SK-N-SH (cell line): ENCODE results near the gene OR6N2. TPM values are rescaled to one million over a fixed set of nuclear protein-coding genes. Genes with fewer than 3 reads are reported as not detected.

ENCODE experiments used
- CTCF ChIA-PET: fragments of 300-600, 350-600 bp; formaldehyde crosslinking; extraction: SDS; loops from one replicate; lab custom pipeline; 2021; lab: Yijun Ruan, JAX
- POLR2A ChIA-PET: fragments of 350-600 bp; sonication (Branson Sonifier 250); formaldehyde crosslinking; extraction: SDS; loops from one replicate; lab custom pipeline; 2020; ENCODE audit warnings: antibody characterized with exemption, inconsistent platforms; lab: Yijun Ruan, JAX
- DNase-seq: peaks from one replicate; pipeline ENCODE4 v3.0.0; 2012
- H2AFZ ChIP-seq: fragments of 200-600 bp; sonication (generic); 2 replicates; pipeline ENCODE4 v1.8.1; 2016; ENCODE audit warnings: antibody characterized with exemption, mild to moderate bottlenecking, low read depth
- H3F3A ChIP-seq: fragments of 200-600 bp; sonication (generic); replicated peaks from 2 replicates; pipeline ENCODE3; 2016; ENCODE audit warnings: antibody characterized with exemption, mild to moderate bottlenecking; ENCODE audit not compliant: insufficient read depth
- H3K27ac ChIP-seq, 2 experiments: fragments of 200-500 bp in 1 of 2; fragments of 200-600 bp in 1 of 2; sonication (Bioruptor generic) in 1 of 2; sonication (generic), shearing (Covaris generic) in 1 of 2; 2 replicates each; pipeline versions ENCODE4 v1.5.1 to v1.6.1; 2014 to 2016; ENCODE audit warnings: low read depth in 2 of 2, inconsistent platforms in 1 of 2, low read length in 1 of 2, mild to moderate bottlenecking in 1 of 2, mixed read lengths in 1 of 2
- H3K27me3 ChIP-seq: fragments of 200-600 bp; sonication (generic), shearing (Covaris generic); 2 replicates; pipeline ENCODE4 v1.6.1; 2016; ENCODE audit warnings: mixed run types; ENCODE audit not compliant: insufficient read depth
- H3K36me3 ChIP-seq, 2 experiments: fragments of 200-500 bp in 1 of 2; fragments of 200-600 bp in 1 of 2; sonication (Bioruptor generic) in 1 of 2; sonication (generic) in 1 of 2; replicated peaks in 1 of 2; 2 replicates each; pipeline versions ENCODE3 to v1.5.1; 2014 to 2016; ENCODE audit warnings: low read length in 1 of 2, mild to moderate bottlenecking in 1 of 2; ENCODE audit not compliant: insufficient read depth in 2 of 2, control insufficient read depth in 1 of 2
- H3K4me1 ChIP-seq, 2 experiments: fragments of 200-500 bp in 1 of 2; fragments of 200-600 bp in 1 of 2; sonication (Bioruptor generic) in 1 of 2; sonication (generic), shearing (Covaris generic) in 1 of 2; 2 replicates each; pipeline versions ENCODE4 v1.5.1 to v1.6.1; 2014 to 2016; ENCODE audit warnings: low read depth in 1 of 2, low read length in 1 of 2, mixed run types in 1 of 2; ENCODE audit not compliant: insufficient read depth in 2 of 2, control insufficient read depth in 1 of 2
- H3K4me2 ChIP-seq: fragments of 200-600 bp; sonication (generic), shearing (Covaris generic); 2 replicates; pipeline ENCODE4 v1.6.1; 2017; ENCODE audit warnings: mixed run types
- H3K4me3 ChIP-seq, 2 experiments: fragments of 200-500 bp in 1 of 2; fragments of 200-600 bp in 1 of 2; sonication (Bioruptor generic) in 1 of 2; sonication (generic), shearing (Covaris generic) in 1 of 2; 2 replicates each; pipeline versions ENCODE4 v1.5.1 to v1.8.1; 2014 to 2016; ENCODE audit warnings: low read depth in 2 of 2, inconsistent platforms in 1 of 2, low read length in 1 of 2, mild to moderate bottlenecking in 1 of 2, mixed read lengths in 1 of 2, moderate library complexity in 1 of 2
- H3K79me2 ChIP-seq: fragments of 200-600 bp; sonication (generic); 2 replicates; pipeline ENCODE4 v1.8.1; 2017; ENCODE audit warnings: mild to moderate bottlenecking; ENCODE audit not compliant: insufficient read depth
- H3K9ac ChIP-seq: fragments of 200-600 bp; sonication (generic); 2 replicates; pipeline ENCODE4 v1.6.1; 2017; ENCODE audit warnings: mixed run types
- H3K9me2 ChIP-seq: fragments of 200-600 bp; sonication (generic); 2 replicates; pipeline ENCODE4 v1.6.1; 2017; ENCODE audit warnings: mixed run types
- H3K9me3 ChIP-seq: fragments of 200-600 bp; sonication (generic); 2 replicates; pipeline ENCODE4 v1.6.1; 2017; ENCODE audit warnings: mixed run types, mild to moderate bottlenecking, moderate library complexity
- H4K20me1 ChIP-seq: fragments of 200-600 bp; sonication (generic); 2 replicates; pipeline ENCODE4 v1.6.1; 2017; ENCODE audit warnings: mild to moderate bottlenecking, mixed run types; ENCODE audit not compliant: insufficient read depth
- ELF1 ChIP-seq: IDR thresholded peaks from 2 replicates; pipeline ENCODE4 v1.4.0; 2012
- EP300 ChIP-seq, 2 experiments: IDR thresholded peaks; 2 replicates each; pipeline versions ENCODE4 v1.4.0 to v1.6.1; 2012; ENCODE audit warnings: borderline replicate concordance in 1 of 2, low read depth in 1 of 2, low read length in 1 of 2
- EZH2phosphoT487 ChIP-seq: fragments of 200-600 bp; sonication (generic); IDR thresholded peaks from 2 replicates; pipeline ENCODE4 v1.6.1; 2017; ENCODE audit warnings: low read depth, mixed run types, mild to moderate bottlenecking, antibody characterized with exemption, moderate library complexity, borderline replicate concordance
- GABPA ChIP-seq: IDR thresholded peaks from 2 replicates; pipeline ENCODE4 v1.4.0; 2012; ENCODE audit warnings: low read depth, mild to moderate bottlenecking
- GATA2 ChIP-seq: sonication (generic); formaldehyde crosslinking; IDR thresholded peaks from 2 replicates; pipeline ENCODE4 v1.5.0; 2020; ENCODE audit warnings: mild to moderate bottlenecking, missing genetic modification reagents
- JUND ChIP-seq: IDR thresholded peaks from 2 replicates; pipeline ENCODE4 v1.4.0; 2012
- MXI1 ChIP-seq: IDR thresholded peaks from 2 replicates; pipeline ENCODE4 v1.6.1; 2012; ENCODE audit warnings: mild to moderate bottlenecking, low read depth, low read length, improper control_type of control experiment
- NFIC ChIP-seq: IDR thresholded peaks from 2 replicates; pipeline ENCODE4 v1.4.0; 2012; ENCODE audit warnings: borderline replicate concordance
- POLR2AphosphoS5 ChIP-seq: IDR thresholded peaks from 2 replicates; pipeline ENCODE4 v1.6.1; 2012; ENCODE audit warnings: low read depth, low read length
- RAD21 ChIP-seq: IDR thresholded peaks from 2 replicates; pipeline ENCODE4 v1.6.1; 2012; ENCODE audit warnings: mild to moderate bottlenecking, low read length
- RXRA ChIP-seq: IDR thresholded peaks from 2 replicates; pipeline ENCODE4 v1.4.0; 2012; ENCODE audit warnings: low read depth, mild to moderate bottlenecking, borderline replicate concordance
- TAF1 ChIP-seq: IDR thresholded peaks from 2 replicates; pipeline ENCODE4 v1.6.1; 2012; ENCODE audit warnings: low read depth, mild to moderate bottlenecking, low read length, moderate library complexity, borderline replicate concordance
- TEAD4 ChIP-seq: IDR thresholded peaks from 2 replicates; pipeline ENCODE4 v1.4.0; 2012; ENCODE audit warnings: mild to moderate bottlenecking, borderline replicate concordance; ENCODE audit not compliant: insufficient read depth
- WGBS: methylation state at CpG from one replicate; pipeline ENCODE4 v1.1.6; 2017; ENCODE audit warnings: low lambda C conversion rate; 5-methylcytosine and 5-hydroxymethylcytosine counted together
- polyA plus RNA-seq, 3 experiments: library from polyadenylated mRNA; depleted of rRNA; stranded (reverse); fragments of >200 nt; gene quantifications; 2 replicates each; pipeline ENCODE4 v1.2.3, GENCODE V29; 2012
- TF ChIP-seq, protein P1 (sequence below): fragments of 150-350 bp; IDR thresholded peaks from 2 replicates; pipeline ENCODE4 v1.6.1; 2016; ENCODE audit warnings: mild to moderate bottlenecking, low read depth, low read length
- TF ChIP-seq, protein P2 (sequence below): IDR thresholded peaks from 2 replicates; pipeline ENCODE4 v1.4.0; 2012; ENCODE audit warnings: low read depth
- TF ChIP-seq, protein P3 (sequence below): fragments of 150-350 bp; IDR thresholded peaks from 2 replicates; pipeline ENCODE4 v1.6.1; 2017; ENCODE audit warnings: antibody characterized with exemption, low read length, low read depth, borderline replicate concordance
- TF ChIP-seq, protein P4 (sequence below): IDR thresholded peaks from 2 replicates; pipeline ENCODE4; 2012
- TF ChIP-seq, protein P5 (sequence below): IDR thresholded peaks from 2 replicates; pipeline ENCODE4 v1.4.0; 2012; ENCODE audit warnings: low read depth, borderline replicate concordance

OR6N2 gene
- polyA plus RNA-seq, 1 of the 3 experiments (the other 2 are of a cell fraction): not detected

DNA sequence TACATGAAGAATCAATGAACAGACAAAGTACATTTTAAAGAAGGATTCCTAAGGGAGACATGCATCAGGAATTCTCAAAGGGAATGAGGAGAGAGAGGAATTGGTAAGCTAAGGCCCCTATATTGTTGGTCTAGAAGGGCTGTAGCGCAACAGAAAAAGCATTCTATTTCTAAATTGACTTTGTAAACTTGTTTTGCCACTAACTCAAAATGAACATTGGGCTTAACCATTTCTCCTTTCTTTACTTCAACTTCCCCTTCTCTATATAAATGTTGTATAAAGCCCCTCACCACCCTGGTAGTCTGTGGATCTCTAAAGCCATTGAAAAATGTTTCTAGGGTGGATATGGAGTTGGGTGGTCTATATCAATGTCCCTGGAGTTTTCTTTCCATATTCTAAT is 20.4 kb upstream of the OR6N2 start:
- no peak for DNase-seq

DNA sequence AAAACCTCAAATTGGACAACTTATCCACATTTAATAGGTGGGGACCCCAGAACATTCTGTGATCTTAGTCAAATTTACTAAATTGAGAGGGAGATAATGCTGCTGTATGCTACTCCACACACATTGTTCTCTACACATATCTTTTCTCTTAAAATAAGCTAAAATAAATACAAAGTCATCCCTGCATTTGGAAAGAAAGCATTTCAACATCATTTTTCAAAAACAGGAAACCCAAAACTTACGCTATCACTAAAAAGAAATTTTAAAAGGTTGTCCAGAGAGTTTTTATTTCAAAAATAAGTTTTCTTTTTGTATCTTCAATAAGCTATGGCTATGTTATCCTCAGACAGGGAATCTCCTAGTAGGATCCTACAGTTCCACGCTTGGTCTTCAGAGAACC is 19.5 kb upstream of the OR6N2 start:
- no peak for DNase-seq
- H3K9me2 ChIP-seq: no peaks in the 10 kb centered on the region
- H3K79me2 ChIP-seq: no peaks in the 10 kb centered on the region
- no peaks in the 10 kb centered on the region for H3K4me1 ChIP-seq
- WGBS: under 1% methylated on average over 2 of the region's 2 CpGs
- no peaks in the 10 kb centered on the region for H4K20me1 ChIP-seq
- no peak overlapping the region for H3K9ac ChIP-seq
- no peak overlapping the region for H3K27ac ChIP-seq
- ChIA-PET CTCF (no interaction called here), POLR2A (no interaction called here)
- H3F3A ChIP-seq: no peaks in the 10 kb centered on the region
- no peak overlapping the region for H2AFZ ChIP-seq
- H3K4me3 ChIP-seq: no peak overlapping the region
- no peaks in the 10 kb centered on the region for H3K9me3 ChIP-seq
- no peaks in the 10 kb centered on the region for H3K36me3 ChIP-seq
- no peak for TF ChIP-seq RXRA
- no peak for TF ChIP-seq GATA2
- H3K27me3 ChIP-seq: no peaks in the 10 kb centered on the region
- no peak overlapping the region for H3K4me2 ChIP-seq

More for the DNA sequence above, 20.4 kb upstream of the OR6N2 start:
- H3K27me3 ChIP-seq: no peaks in the 10 kb centered on the region
- no peak overlapping the region for H2AFZ ChIP-seq
- H3K9me2 ChIP-seq: no peaks in the 10 kb centered on the region
- no peak overlapping the region for H3K27ac ChIP-seq
- no peaks in the 10 kb centered on the region for H3F3A ChIP-seq
- no peaks in the 10 kb centered on the region for H3K9me3 ChIP-seq
- 3% methylated on average over 1 of the region's 1 CpG for WGBS
- H3K4me3 ChIP-seq: no peak overlapping the region
- CTCF ChIA-PET: no interaction called here
- H3K4me2 ChIP-seq: no peak overlapping the region
- POLR2A ChIA-PET: no interaction called here
- H3K79me2 ChIP-seq: no peaks in the 10 kb centered on the region
- no peaks in the 10 kb centered on the region for H3K4me1 ChIP-seq
- H3K9ac ChIP-seq: no peak overlapping the region
- H4K20me1 ChIP-seq: no peaks in the 10 kb centered on the region
- H3K36me3 ChIP-seq: no peaks in the 10 kb centered on the region
- TF ChIP-seq GATA2 (no peak), NFIC (no peak)
- TF ChIP-seq, protein P1, sequence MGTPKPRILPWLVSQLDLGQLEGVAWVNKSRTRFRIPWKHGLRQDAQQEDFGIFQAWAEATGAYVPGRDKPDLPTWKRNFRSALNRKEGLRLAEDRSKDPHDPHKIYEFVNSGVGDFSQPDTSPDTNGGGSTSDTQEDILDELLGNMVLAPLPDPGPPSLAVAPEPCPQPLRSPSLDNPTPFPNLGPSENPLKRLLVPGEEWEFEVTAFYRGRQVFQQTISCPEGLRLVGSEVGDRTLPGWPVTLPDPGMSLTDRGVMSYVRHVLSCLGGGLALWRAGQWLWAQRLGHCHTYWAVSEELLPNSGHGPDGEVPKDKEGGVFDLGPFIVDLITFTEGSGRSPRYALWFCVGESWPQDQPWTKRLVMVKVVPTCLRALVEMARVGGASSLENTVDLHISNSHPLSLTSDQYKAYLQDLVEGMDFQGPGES: no peak
- TF ChIP-seq, protein P2, sequence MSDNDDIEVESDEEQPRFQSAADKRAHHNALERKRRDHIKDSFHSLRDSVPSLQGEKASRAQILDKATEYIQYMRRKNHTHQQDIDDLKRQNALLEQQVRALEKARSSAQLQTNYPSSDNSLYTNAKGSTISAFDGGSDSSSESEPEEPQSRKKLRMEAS: no peak

DNA sequence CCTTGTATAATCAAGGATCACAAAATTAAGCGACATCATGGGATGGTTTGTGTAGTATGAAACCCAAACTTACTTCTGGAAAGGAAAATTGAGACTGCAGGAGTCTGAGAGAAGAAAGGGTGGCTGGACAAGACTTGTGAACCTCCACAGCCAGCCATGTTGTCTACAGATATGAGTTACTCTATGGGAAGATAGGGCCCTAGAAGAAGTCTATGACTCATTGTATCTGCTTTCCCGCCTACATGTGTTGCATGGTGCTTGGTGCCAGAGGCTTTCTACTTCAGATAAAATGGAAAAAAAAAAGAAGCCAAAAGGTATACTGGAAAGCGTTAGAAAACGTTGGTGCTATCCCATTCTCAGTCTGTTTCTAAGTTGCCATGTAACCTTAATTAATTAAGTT is 18.7 kb upstream of the OR6N2 start:
- no peak for DNase-seq
- CTCF ChIA-PET: no interaction called here
- POLR2A ChIA-PET: no interaction called here
- WGBS: 0% methylated on average over 4 of the region's 4 CpGs
- H2AFZ ChIP-seq: no peak overlapping the region
- H4K20me1 ChIP-seq: no peaks in the 10 kb centered on the region
- H3K36me3 ChIP-seq: no peaks in the 10 kb centered on the region
- no peaks in the 10 kb centered on the region for H3K9me2 ChIP-seq
- no peaks in the 10 kb centered on the region for H3K9me3 ChIP-seq
- no peak overlapping the region for H3K4me2 ChIP-seq
- no peaks in the 10 kb centered on the region for H3K4me1 ChIP-seq
- no peak overlapping the region for H3K27ac ChIP-seq
- no peaks in the 10 kb centered on the region for H3K79me2 ChIP-seq
- H3K4me3 ChIP-seq: no peak overlapping the region
- no peaks in the 10 kb centered on the region for H3F3A ChIP-seq
- H3K27me3 ChIP-seq: no peaks in the 10 kb centered on the region
- H3K9ac ChIP-seq: no peak overlapping the region
- TF ChIP-seq RAD21: no peak
- TF ChIP-seq, protein P3, sequence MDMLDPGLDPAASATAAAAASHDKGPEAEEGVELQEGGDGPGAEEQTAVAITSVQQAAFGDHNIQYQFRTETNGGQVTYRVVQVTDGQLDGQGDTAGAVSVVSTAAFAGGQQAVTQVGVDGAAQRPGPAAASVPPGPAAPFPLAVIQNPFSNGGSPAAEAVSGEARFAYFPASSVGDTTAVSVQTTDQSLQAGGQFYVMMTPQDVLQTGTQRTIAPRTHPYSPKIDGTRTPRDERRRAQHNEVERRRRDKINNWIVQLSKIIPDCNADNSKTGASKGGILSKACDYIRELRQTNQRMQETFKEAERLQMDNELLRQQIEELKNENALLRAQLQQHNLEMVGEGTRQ: no peak
- no peak for TF ChIP-seq TEAD4
- no peak for TF ChIP-seq TAF1
- TF ChIP-seq, protein P2: no peak
- TF ChIP-seq GABPA: no peak
- TF ChIP-seq JUND: no peak
- TF ChIP-seq, protein P4, sequence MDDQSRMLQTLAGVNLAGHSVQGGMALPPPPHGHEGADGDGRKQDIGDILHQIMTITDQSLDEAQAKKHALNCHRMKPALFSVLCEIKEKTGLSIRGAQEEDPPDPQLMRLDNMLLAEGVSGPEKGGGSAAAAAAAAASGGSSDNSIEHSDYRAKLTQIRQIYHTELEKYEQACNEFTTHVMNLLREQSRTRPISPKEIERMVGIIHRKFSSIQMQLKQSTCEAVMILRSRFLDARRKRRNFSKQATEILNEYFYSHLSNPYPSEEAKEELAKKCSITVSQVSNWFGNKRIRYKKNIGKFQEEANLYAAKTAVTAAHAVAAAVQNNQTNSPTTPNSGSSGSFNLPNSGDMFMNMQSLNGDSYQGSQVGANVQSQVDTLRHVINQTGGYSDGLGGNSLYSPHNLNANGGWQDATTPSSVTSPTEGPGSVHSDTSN: no peak
- TF ChIP-seq MXI1: no peak
- TF ChIP-seq, protein P5, sequence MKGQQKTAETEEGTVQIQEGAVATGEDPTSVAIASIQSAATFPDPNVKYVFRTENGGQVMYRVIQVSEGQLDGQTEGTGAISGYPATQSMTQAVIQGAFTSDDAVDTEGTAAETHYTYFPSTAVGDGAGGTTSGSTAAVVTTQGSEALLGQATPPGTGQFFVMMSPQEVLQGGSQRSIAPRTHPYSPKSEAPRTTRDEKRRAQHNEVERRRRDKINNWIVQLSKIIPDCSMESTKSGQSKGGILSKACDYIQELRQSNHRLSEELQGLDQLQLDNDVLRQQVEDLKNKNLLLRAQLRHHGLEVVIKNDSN: no peak
- TF ChIP-seq ELF1: no peak
- TF ChIP-seq EP300 (IDR thresholded peaks at IDR 0.05; ENCODE audit: borderline replicate concordance in 1 of 2, low read depth in 1 of 2, low read length in 1 of 2): no peak
- no peak for TF ChIP-seq POLR2AphosphoS5
- no peak for TF ChIP-seq GATA2
- TF ChIP-seq EZH2phosphoT487: no peak
